HG03097 (cell line): ENCODE results near the gene BACH2.

ENCODE experiments used
- ATAC-seq: cut with Tn5 transposase; IDR thresholded peaks from one replicate; pipeline ENCODE4 v1.9.1; 2021; ENCODE audit not compliant: unreplicated experiment, low FRiP score

The BACH2 gene

DNA sequence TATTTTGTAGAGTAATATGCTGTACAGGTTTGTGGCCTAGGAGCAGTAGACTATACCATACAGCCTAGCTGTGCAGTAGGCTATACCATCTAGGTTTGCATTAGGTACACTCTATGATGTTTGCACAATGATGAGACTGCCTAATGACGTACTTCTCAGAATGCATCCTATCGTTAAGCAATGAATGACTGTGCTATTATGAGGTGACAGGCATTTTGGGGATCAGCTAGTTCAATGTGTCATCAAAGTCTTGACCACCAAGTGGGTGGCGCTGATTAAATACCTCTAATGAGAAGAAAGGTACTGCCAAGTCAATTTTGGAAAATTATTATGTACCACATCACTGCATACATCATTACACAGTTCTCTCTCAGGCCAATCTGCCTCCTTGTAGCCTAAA lies 190.2 kb downstream of the BACH2 start:
- ATAC-seq, result no peak

DNA sequence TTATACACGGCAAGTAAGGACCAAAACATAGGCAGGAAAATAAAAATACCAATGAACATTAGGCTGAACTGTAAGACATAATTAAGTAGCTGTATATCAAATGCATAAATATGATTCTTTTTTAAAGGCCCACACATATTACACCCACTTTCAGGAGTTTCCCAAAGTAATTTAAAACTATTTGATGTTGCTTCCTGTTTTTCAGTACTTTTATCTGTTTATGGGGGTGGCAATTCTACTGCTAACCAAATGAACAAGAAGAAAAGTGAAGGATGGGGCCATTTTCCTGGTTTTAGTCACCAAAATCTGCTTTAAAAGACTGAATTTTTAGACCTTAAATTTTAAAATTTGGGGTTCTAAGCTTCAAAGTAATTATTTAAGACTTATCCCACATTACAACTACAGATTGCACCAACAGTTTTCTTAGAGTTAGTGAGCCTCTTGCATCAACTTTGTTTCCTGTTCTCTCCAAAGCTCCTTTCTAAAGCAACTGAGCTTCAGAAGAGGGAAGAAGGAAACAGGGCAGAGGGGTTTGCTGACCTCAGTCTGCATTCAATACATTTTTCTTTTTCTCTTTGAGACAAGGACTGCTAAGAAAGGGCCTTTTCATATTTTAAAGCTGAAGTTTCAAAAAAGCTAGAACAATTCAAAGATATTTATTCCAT lies 191.0 kb downstream of the BACH2 start:
- no peak for ATAC-seq

DNA sequence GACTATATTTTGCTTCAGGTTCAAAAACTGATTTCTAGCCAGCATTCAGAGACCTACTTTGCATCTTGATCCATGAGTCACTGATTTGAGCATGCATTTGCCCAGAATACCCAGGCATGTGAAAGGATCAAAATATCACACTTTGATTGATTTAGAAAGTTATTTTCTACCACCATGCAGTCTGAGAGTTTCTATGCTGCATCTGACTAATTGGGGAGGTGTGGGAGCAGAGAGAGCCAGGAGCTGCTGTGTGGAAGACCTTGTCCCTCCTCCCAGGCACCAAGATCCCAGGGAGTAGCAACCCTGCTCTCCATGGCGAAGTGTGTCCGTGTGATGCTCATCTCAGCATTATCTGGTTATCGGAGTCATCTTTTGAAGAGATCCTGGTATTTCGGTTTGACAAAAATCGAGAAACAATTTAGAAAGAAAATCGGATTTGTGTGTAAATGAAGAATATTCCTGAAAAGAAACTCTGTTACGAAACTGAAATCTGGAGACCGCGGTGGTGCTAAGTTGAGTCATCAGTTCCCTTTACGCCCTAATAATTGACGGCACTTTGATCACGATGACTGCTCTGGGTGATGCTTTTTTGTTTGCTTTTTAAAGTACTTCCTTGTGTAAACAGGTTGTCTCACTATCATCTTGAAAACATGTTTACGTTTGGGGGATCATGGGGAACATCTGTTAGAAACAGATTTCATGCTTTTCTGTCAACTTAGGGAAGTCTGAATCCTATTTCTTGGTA lies 193.4 kb downstream of the BACH2 start:
- ATAC-seq, result peak; percentile 77

DNA sequence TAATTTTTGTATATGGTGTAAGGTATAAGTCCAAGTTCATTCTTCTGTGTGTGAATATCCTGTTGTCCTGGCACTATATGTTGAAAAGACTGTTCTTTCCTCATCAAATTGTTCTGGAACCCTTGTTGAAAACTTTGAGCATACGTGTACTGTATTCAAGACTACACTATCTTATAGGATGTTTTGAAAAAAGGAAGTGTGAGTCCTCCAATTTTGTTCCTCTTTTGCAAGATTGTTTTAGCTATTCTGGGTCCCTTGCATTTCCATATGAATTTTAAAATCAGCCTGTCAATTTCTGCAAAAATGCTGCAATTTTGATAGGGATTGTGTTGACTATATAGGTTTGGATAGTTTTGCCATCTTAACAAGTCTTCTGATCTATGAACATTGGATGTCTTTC lies 195.2 kb downstream of the BACH2 start:
- ATAC-seq, result no peak

DNA sequence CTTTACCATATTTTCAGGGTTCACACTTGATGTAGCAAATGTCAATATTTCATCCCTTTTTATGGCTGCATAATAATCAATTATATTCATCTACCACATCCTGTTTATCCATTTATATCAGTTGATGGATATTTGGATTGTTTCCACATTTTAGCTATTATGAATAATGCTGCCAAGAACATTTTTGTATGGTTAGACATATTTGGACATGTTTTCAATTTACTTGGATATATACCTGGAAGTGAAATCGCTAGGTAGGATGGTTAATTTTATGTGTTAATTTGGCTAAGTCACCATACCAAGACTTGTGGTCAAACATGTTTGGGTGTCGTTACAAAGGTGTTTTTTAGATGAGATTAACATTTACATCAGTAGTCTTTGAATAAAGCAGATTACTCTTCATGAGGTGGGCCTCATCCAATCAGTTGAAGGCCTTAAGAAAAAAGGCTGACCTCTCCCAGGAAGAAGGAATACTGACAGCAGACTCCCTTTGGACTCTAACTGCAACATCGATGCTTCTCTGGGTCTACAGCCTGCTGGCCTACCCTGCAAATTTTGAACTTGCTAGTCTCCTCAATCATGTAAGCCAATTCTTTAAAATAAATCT lies 196.5 kb downstream of the BACH2 start:
- no peak for ATAC-seq

DNA sequence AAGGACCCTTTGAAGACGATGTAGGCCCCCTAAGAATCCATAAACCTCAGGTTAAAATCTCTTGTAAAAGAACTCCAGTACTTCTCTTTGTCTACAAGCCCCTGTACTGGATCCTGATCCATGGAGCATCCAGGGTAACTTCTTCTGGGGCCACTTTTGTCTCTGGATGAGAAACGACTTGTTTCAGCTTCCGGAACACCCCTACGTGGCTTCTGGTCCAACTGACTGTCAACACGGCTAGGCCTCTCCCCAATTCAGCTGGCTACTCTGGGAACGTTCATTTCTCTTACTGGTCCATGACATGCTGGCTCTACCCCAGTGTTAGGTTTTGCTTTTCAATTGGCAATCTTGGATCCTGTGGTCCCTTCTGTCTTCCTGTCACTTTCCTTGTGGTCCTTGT lies 198.0 kb downstream of the BACH2 start:
- no peak for ATAC-seq

DNA sequence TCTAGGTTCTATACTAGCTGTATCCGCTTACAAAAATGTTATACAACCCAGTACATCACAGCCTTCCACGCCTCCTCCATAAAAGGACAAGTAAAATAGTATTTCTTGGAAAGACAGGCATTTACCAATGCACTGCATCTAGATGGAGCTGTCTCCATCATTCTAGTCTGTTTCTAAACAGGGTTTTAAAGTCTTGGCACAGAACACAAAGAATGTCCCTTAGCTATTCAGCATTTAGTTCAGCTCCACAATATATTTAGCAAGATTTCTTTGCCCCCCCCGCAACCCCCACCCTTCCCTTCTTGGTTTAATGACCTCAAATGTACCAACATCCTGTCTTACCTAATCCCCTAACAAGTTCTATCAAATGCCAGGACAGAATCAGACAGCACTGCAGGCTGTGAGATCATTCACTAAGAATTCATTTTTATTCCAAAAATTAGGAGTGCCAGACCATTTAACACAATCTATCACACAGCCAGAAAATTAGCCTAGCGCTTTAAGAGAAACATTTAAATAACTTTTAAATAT lies 198.6 kb downstream of the BACH2 start:
- no peak for ATAC-seq

DNA sequence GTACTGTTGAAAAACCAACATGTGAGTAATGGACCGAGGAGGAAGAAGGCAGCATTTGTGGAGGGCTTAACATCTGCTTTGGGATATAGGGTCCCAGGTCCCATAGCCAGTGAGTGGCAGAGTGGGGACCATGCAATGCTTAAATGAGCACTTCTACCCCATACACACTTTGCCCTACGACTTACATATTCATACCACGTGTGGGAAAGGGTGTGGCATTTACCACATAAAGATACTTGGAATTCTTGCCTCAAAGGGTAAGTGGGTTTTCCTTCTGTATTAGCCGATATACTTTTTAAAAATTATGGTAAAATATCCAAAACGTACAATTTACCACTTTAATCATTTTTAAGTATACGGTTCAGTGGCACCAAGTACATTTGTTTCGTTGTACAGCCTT lies 199.3 kb downstream of the BACH2 start:
- ATAC-seq, result no peak

DNA sequence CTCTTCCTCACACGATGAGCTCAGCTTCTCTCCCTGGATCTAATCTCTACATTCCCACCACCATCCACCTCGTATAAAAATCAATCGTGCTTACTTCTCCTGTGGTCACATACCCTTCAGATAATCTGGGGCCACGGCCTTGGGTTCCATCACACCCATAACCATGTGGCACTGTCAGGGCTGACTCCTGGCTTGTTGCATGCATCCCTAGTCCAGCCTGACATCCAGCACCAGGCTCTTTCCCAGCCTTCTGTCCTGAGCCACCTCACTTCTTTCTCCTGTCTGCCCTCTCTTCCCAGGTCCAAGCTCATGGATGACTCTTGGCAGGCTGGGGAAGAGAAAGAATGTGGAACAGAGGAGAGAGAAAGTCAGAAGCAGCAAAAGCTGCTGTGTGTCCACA lies 199.8 kb downstream of the BACH2 start:
- ATAC-seq, result no peak

DNA sequence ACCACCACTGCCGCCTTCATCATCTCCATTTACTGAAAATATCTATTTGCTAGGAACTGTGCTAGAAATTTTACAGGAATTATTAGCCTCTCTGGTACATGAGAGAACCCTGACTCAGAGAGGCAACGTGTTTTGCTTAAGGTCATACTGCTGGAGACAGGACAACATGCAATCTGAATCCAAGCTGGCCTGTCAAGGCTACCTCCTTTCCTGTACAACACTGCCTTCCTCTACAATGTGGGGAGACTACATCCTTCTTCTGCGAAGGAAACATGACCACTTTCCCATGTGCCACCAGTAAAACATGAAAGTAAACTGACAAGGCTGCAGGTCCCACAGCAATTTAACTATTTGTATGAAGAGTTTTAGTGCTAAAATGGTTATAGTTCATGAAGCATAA lies 200.9 kb downstream of the BACH2 start:
- ATAC-seq, result no peak

DNA sequence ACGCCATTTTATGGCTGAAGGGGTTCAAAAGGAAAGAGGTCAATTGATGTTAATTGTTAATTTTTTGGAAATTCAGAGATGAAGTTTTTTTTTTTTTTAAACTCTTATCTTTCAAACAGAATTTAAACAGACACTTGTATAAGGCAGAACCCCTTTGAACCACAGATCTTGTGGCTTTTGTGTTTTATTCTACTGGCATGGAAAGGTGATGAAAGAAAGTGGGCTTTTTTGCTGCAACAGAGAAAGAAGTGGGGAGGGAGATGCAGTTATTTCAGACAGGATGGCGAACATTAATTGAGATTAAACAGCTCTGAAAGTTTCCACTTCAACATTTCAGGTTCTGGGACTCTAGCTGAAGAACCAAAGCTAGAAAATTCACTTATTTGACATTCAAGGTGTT lies 201.5 kb downstream of the BACH2 start:
- ATAC-seq, result no peak

DNA sequence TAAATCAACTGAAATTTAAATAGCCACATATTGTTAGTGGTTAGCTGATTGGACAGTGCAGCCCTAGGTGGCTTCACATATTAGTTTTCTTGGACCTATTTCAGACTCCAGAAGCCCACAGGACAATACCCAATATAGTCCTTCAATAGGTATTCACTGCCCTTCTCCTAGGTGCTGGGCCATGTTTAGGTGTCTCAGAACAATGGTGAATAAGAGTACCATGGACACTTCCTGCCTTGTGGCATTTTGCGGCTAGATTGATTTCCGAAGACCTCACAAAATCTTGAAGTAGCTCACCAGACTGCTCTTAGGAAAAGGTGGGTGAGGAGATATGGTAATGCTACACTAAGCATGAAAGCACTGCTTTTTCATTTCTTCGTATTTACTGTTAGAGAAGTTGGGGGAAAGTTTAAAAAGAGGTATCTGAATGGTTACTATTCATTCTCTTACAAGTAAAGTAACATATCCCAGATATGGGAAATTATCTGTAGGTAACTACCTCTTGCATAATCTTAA lies 203.0 kb downstream of the BACH2 start:
- no peak for ATAC-seq

DNA sequence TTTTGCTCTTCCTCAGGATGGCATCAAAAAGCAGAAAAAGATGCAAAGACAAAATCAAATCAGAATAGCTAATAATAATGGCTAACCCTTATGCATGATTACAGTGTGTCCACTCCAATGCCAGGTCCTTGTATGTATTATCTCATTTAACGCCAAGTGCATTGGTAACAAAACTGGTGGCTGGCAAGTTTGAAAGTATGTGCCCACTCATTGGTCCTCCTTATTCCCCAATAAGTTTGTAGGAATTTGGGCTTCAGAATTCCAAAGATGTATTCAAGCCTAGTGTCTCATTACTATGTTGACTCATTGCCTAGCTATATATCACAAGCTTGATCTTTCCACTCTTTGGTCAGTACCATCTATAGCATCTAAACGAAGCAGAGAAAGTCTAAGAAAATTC lies 205.8 kb downstream of the BACH2 start:
- ATAC-seq, result no peak

DNA sequence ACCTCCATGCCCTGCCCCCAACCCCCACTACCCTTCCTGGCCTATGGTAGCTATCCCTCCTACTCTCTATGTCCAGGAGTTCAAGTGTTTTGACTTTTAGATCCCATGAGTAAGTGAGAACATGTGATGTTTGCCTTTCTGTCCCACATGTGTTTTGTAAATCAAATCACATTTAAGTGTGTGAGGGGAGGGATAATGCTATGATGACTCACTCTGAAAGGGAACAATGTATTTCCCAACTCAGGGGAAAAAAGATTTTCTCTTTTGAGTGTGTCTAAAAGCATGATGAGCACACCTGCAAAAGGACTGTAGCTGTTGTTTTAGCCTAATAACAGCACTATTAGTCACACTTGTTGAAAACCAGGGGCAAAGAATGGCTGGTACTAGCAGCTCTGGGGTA lies 208.6 kb downstream of the BACH2 start:
- no peak for ATAC-seq

DNA sequence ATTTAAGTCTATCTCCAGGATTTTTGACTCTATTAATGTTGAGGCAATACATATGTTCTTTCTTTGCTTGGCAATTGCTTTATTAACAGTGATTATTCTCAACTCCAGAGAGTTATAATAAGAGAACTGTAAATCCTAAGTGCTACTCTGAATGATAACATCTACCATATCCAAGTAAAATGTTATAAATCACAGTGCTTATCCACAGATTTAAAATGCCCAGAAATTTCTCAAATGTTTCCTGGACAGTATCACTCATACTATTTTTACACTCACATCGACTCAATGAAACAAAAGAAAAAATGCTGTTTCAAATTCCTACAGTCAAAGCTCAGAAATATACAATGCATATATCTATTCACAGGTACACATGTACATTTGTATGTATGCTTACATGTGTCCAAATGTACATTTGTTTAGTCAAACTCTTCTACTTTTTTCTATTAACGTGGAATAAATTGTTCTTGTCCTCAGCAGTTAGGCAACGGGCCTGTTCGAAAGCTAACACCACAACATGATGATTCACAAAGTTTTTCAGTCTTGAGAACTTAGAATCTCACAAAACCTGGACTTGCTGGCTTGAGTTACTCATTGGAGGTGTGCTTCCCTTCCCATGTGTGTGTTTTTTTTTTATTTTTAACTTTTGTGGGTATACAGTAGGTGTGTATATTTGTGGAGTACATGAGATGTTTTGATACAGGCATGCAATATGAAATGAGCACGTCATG lies 209.4 kb downstream of the BACH2 start:
- ATAC-seq, result no peak

DNA sequence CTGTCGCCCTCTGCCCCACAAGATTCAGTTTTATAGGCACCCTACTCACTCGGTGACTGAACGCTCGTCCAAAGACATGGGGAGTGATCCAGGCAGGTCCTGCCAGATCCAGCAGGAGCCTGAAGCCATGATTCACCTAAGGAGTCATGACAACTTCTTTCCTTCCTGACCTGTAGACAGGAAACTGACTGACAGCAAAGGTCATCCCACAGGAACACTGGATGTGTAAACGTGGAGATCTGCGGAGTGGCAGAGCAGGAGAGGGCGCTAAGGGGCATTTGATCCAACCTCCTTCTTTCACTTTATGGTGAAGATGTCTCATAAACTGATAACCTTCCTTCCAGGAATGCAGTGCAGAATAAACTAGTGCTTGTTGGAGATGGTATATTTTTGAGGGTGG lies 210.1 kb downstream of the BACH2 start:
- ATAC-seq, result no peak

DNA sequence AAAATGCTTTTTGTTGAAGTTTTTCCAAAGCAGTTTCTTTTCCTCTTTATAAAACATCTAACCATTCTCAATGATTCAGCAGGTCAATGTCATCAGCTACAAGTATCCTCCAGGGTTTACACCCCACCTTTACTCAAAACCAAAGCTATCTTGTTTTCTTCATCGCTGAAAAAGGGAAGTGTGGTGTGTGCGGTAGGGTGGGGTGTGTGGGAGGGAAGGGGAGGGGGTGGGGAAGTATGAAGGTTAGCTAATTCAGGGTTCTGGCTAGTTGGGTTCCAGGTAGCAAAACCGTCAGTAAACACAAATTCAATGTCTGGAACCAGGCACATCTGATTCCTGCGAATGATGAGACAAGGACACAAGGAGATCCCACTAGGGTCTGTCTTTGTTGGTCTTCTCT lies 212.8 kb downstream of the BACH2 start:
- ATAC-seq, result no peak

DNA sequence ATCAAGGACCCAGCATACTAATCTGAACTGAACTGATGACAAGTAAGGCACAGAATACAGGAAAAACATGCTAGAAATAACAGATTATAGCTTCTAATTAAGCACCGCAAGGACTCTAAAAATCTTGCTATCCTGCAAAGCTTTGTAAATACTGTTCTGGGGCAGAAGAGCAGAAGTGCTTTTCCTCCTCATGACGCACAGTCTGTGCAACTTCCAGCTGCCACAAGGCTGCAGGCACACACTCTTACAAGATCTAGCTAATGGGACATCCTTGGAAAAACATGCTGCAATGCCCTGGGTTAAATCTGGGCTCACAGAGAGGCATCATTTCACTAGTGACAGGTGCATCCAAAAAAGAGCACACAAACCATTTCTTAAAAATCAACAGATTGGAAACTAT lies 213.8 kb downstream of the BACH2 start:
- no peak for ATAC-seq

DNA sequence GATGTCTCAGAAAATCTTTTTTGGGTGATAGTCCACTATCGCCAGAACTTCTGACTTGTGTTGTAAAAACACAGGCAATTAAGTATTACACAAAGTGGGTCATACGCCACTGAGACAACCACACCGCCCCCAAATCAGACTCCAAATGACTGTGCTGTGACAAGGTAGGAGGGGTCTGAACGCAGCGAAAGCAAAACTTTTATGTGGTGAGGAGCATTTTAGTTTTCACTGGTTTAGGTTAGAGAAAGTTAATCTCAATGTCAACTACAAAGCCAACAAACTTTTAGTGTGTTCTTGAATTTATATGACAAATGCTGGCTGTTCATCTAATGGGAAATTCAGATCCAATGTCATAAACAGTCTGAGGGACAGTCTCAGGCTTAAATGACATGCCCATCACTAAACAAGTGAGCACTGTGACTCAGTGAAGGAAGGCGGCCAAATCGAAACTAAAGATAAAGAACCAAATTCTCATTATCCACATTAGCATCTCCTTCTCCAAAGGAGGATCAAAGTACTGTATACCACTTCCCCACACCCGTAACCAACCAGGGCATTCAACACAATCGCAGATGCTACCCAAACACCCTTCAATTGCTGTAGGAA lies 215.7 kb downstream of the BACH2 start:
- peak; percentile 85 for ATAC-seq
